Stimulated activated CD8-positive, alpha-beta memory T cell treated with anti-CD3 and anti-CD28 coated beads, Interleukin-7, amount 100 ng/mL, for 4 hours (primary cell): Measurements from ENCODE around the gene SP2.
A peak's percentile ranks its signal among the peaks of the same experiment; 100 is the strongest.

Experiments
- DNase-seq, 2 donors: peaks; one replicate each; pipeline ENCODE4 v3.0.0-alpha.2; 2020; ENCODE audit warnings: low read depth in 2 of 2

The SP2 gene

GRCh38 chr17:47949197-47949759 lies 53.2 kb downstream of the SP2 start:
- DNase-seq = peak; percentile 53 to 66

- DNase-seq = no peak
Measured at GRCh38 chr17:47949946-47950345, 53.9 kb downstream of the SP2 start.

- DNase-seq = no peak
Measured at GRCh38 chr17:47950448-47950847, 54.4 kb downstream of the SP2 start.

- DNase-seq = no peak
Measured at GRCh38 chr17:47952171-47953021, 56.4 kb downstream of the SP2 start.

DNA sequence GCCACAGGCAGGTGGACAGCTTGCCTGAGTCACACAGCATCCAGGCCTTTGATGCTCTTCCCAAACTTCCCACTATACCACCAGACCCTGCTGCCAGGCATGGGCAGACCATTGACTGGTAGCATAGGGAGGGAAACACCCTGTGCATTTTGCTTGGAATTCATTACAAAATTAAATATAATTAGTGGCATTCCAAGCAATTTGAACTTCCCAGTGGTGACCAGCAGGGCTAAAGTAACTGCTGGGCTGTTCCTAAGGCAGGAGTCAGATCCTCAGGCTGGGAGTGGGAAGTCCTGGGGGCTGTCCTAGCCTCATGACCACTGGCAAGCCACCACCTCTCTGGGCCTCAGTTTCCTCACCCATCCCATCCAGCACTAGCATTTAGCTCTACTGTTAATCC lies 57.9 kb downstream of the SP2 start:
- no peak for DNase-seq

DNA sequence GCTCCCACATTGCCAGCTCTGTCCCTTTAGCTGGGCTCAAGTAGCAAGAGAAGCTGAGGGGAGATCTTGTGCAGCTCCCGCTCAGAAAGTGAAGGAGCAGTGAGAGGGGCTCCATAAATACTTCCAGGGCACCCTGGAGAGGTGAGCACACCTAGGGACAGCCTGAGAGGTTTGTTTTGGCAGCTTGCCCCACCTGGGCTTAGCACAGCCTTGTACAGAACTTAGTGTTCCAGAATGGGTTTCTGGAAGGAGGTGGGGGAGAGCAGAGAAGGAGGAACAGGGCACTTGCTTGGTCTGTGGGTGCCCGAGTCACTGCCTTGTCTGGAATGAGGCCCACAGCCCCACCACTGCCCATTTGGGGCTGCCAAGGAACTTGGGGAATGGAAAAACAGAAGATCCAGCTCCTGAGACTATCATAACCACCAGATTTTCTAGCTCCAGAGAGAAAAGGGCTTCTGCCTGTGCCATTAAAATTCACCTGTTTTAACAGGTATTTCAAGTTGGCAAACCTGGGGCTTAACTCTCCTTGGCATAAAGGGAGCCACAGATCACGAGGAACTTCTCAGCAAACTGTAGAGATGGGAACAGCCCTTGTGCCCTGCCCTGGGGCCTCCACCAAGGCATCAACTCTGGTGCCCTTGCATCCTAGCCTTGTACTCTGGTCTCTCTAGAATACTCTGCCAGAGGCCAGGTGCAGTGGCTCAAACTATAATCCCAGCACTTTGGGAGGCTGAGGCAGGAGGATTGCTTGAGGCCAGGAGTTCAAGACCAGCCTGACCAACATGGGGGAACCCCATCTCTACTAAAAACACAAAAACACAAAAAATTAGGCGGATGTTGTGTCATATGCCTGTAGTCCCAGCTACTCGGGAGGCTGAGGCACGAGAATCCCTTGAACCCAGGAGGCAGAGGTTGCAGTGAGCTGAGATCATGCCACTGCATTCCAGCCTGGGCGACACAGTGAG lies 59.7 kb downstream of the SP2 start:
- no peak for DNase-seq

DNA sequence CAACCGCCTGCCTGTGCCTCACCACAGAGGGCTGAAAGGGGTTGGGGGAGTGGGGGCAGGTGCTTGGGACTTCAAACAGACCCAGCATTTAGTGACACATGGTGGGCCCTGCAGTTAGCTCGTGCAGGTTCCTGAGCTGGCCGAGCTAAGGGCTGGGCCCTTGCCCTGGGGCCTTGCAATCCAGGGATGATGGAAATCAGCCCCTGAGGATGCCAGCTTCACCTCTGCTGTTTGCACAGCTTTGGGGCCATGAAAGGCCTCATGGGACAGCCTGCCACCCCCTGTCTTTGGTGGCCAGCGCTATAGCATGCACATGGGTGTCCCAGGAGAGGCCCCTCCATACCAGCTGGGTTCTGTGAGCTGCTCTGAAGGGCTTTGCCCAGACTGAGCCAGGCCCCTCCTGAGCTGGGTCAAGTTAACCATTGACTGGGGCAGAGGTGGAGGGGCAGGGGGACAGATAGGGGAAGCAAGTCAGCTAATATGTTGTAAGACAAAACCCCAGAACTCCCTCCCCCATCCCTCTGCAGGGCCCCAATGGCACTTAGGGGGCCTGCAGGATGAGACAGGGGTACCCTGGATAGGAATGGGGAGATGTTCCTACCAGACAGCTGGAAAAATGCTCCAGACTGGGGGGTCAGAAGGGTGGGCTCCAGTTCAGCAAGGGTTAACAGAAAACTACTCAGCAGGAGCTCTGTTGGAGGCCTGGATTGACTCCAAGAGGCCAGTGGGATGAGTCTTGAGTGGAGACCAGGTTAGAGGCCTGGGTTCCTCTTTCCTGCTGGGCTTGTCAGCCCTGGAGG lies 61.0 kb downstream of the SP2 start:
- DNase-seq = no peak

- DNase-seq = no peak
Measured at GRCh38 chr17:47957591-47958490, 61.8 kb downstream of the SP2 start, which contains the start of gene PRR15L. Gene PRR15L (minus strand): TSS chr17:47957883. CDS start chr17:47953234, 4,649 bp downstream.

DNA sequence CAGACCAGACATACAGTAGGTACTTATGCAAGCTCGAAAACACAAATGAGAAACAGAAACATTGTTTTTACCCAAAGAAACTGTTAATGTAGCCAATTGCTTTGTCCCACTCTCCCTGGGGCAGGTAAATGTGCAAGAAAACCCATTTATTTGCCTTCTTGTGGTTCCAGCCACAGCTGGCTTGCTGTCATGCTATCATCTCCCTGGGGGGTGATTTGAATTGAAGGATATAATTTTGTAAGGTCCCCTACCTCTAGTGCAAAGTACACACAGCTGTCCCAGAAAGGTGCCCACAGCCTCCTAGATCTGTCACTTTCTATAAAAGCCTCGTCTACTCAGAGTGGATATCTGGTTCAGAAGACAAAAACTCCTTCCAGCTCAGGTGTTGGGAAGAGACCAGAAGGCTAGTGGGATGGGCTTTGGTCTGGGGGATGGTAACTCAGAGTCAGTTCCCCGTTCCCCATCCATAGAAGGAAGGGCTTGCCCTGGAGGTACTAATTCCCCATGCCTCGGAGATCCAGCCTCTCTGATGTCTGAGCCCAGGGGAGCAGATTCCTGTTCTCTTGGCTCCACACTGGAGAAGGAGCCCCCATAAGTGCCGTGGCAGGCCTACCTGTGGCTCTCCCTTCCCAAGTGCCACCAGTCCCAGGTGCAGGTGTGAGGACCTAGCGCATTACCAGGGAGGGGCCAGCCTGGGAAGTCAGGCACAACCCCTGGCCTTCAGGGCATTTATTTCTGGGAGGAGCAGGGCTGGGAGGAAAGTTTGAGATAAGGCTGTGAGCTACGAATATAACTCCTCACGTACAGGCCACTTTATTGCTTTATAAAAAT lies 64.0 kb downstream of the SP2 start:
- DNase-seq = no peak

DNA sequence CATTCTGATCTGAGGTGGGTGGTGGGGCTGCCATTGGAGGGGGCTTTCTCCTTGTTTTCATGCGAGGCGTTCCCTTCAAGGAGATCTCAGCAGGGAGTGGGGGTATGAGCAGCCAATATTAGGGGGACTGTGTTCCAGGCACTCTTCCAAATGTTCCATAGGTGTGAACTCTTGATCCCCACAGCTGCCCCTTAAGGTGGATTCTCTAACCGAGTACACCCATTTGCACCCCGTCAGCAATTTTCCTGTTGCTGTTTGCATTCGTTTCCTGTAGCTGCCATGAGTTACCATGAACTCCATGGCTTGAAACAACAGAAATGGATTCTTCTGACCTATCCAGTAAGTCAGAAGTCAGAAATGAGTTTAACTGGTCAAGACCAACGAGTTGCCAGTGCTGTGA lies 65.4 kb downstream of the SP2 start:
- DNase-seq = no peak

- no peak for DNase-seq
Measured at GRCh38 chr17:47962901-47963300, 66.9 kb downstream of the SP2 start.

- DNase-seq = no peak
Measured at GRCh38 chr17:47964856-47965255, 68.8 kb downstream of the SP2 start.

GRCh38 chr17:47966079-47966519 lies 70.1 kb downstream of the SP2 start:
- DNase-seq = no peak

- DNase-seq = no peak
Measured at GRCh38 chr17:47967607-47968252, 71.7 kb downstream of the SP2 start.

DNA sequence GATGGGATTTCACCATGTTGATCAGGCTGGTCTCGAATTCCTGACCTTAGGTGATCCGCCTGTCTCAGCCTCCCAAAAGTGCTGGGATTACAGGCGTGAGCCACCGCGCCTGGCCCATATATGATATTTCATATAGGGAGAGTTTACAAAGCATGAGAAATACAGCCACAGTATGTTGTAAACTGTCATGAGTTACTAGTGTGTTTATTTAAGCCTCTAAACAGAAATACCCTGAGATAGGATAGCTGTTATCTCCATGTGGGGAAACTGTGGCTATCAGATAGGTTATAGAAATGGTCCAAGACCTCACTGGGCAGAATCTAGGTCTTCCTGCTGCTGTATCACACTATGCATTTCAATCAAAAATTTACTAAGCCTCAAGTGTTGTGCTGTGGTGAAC lies 72.8 kb downstream of the SP2 start:
- DNase-seq = no peak

DNA sequence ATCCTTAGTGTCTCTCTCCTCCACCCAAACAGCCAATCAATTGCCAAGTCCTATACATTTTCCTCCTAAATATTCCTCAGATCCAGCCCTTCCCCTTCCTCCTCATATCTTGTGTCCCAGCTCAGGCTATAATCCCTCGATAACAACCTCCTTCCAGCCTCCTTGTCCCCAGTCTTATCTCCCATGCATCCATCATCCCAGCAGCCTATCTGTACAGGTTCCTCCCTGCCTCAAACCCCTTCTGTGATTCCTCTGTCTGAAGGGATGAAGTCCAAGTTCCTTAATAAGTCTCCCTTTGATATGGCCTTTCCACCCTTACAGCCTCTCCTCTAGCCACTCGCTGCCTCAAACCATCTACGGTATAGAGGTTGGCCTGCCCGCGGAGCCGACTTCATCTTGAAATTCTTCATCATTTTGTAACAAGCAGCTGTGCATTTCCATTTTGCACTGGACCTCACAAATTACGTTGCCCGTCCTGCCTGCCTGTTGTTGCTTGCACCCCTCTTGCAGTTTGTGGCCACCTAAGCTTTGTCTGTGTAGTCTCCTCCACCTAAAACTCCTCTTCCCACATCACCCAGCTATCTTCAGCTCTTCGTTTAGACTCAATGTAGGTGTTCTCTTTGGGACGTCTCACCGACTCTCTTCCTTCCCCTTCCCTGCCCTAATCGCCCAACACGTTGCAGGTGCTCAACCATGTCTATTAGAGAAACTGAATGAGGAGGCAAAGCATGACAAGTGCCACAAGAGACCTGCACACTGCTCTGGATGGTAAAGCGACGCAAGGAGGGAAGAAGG lies 74.1 kb downstream of the SP2 start:
- DNase-seq = no peak

DNA sequence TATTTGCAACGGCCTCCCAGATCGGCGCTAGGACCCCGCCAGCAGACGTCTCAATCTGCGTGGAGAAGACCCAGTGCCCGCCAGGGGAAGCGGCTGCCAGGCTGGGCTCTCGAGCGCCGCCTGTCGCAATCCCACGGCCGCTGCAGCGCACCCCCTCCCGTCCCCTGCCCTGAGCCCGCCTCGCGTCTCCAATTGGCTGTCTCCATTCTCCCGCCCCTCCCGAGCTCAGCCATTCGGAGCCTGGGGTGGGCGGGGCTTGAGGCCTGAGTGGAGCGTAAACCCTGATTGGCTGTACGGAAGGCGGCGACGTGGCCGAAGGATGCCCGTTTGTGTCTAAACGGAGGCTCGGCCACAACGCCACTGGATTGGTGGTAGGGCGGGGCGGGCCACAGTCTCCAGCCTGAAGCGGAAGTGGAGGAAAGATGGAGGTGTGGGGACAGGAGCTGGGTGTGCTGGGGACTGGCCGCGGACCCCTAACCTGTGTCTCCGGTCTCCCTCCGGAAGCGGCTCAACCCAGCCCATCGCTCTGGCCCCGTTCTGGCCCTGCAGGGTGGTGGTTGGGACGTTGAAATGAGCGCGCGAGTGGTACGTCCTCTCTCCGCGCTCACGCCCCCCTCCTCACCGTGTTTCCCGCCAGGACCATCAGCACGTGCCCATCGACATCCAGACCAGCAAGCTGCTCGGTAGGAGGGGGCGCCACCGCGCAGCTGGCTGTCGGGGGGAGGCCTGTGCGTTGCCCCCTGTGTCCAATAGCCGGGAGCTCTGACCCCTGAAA lies 74.9 kb downstream of the SP2 start, which contains the start of gene CDK5RAP3:
CDK5RAP3 (plus strand) TSS at position 389 of the 775 bp plus-strand sequence; CDS start at position 423, 34 bp downstream.
- peak; percentile 95 to 97 for DNase-seq
